ENCODE results near the gene DFFA.

DNA sequence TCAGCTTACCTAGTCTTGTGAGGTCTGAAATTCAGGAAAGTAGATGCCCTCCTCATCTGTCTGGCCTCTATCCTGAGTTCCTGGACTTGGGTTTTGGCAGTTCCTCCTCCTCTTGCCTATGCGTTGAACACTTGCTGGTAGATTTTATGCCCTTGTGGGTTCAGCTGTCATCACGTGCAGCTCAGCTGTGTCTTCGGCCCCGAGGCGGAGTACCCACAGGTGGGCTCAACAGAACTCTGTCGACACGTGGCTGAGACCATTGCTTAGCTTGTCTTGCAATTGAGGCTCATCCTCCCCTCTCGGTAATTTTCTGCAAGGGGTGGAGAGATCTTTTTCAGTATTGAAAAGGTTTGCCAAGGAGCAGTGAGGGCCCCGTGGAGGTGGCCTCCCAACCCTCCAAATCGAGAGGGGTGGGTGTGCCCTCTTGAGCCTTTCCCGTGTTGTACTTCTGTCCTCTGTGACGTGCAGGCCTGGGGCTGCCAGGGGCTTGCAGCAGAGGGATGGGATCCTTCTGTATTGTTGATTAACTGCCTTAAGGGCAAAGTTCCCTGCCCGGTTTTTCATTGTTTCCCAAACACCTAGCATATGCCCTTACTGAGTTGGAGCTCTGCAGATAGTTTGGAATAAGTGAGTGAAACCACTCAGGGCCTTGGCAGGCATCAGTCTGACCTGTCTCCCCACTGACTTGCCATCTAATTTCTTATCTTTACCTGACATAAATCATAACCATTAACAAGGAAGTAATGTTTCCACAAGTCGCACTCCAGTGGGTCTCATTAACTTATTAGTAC is 39.2 kb downstream of the DFFA start:
- TF ChIP-seq, protein P1, sequence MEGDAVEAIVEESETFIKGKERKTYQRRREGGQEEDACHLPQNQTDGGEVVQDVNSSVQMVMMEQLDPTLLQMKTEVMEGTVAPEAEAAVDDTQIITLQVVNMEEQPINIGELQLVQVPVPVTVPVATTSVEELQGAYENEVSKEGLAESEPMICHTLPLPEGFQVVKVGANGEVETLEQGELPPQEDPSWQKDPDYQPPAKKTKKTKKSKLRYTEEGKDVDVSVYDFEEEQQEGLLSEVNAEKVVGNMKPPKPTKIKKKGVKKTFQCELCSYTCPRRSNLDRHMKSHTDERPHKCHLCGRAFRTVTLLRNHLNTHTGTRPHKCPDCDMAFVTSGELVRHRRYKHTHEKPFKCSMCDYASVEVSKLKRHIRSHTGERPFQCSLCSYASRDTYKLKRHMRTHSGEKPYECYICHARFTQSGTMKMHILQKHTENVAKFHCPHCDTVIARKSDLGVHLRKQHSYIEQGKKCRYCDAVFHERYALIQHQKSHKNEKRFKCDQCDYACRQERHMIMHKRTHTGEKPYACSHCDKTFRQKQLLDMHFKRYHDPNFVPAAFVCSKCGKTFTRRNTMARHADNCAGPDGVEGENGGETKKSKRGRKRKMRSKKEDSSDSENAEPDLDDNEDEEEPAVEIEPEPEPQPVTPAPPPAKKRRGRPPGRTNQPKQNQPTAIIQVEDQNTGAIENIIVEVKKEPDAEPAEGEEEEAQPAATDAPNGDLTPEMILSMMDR (IDR thresholded peaks at IDR 0.05) = no peak
- no peak for TF ChIP-seq POLR2AphosphoS5 (IDR thresholded peaks at IDR 0.05)
